Brain microvascular endothelial cell (primary cell): ENCODE data around the gene SLC12A5.

ENCODE experiments used
- DNase-seq: peaks from one replicate; pipeline ENCODE4 v3.0.0-alpha.2; 2020
- H3K27ac ChIP-seq: fragments of 250-450 bp; sonication (Bioruptor Pico); 2 replicates; pipeline ENCODE4 v1.5.1; 2020; ENCODE audit warnings: mild to moderate bottlenecking, moderate library complexity
- H3K27me3 ChIP-seq: fragments of 250-450 bp; sonication (Bioruptor Pico); replicated peaks from 2 replicates; pipeline ENCODE4 v1.5.1; 2020; ENCODE audit warnings: mild to moderate bottlenecking
- H3K36me3 ChIP-seq: fragments of 250-450 bp; sonication (Bioruptor Pico); replicated peaks from 2 replicates; pipeline ENCODE4 v1.5.1; 2020; ENCODE audit warnings: mild to moderate bottlenecking
- H3K4me3 ChIP-seq: 2 replicates; pipeline ENCODE4 v1.5.1; 2011; ENCODE audit warnings: low read depth, mild to moderate bottlenecking, control low read depth, low read length, moderate library complexity
- in situ Hi-C: cut with HindIII; loops from 2 replicates; pipeline ENCODE4 v1.10.0; 2017; ENCODE audit warnings: low sequenced_read_pairs, low pct_ligation_motif_present
- TF ChIP-seq, protein P1 (sequence below): IDR thresholded peaks from 2 replicates; pipeline ENCODE4 v1.5.1; 2011; ENCODE audit warnings: low read depth, mild to moderate bottlenecking, moderate library complexity, low read length, control low read depth, inconsistent platforms; ENCODE audit errors: missing control alignments

SLC12A5 gene

DNA sequence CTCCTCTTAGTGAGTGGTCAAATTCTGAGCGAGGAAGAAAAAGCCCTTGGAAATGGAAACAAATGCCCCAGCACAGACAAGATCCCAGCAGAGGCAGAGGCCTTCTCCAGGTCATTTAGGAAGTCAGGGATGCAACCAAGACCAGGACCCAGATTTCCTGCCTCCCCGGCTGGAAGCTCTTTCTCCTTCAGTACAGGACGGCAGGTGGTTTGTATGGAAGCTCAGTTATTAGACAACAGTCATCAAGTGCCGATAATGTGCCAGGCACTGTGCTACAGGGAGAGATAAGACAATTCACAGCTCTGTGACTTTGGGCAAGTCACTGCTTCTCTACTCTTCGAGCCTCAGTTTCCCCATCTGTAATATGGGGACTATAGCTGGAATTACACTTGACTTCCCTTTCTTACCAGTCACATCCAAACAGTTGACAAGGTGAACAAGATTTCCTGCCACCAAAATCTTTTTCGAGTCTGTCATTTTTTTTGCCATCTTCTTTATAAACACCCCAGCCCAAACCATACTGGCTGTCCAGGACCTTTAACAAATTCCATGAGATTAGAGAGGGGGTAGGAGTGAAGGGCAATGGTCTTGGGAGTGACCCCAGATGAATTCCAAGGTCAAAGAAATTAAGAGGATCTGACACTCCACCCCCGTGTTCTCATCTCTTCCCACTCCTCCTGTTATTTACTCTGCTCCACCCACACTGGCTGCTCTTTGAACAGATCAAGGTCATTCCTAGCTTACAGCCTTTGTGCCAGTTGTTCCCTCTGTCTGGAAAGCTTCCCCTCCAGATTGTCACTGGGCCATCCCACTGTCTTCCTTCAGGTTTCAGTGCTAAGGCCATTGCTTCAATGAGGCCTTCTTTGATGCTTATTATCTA, 14.3 kb upstream of the SLC12A5 start:
- no peaks in the 10 kb centered on the region for H3K36me3 ChIP-seq
- H3K27me3 ChIP-seq = peaks cover 28% of the 10 kb centered on the region
- DNase-seq = no peak
- no peak overlapping the region for H3K4me3 ChIP-seq
- in situ Hi-C loops = no loop called here
- no peak overlapping the region for H3K27ac ChIP-seq
- TF ChIP-seq, protein P1, sequence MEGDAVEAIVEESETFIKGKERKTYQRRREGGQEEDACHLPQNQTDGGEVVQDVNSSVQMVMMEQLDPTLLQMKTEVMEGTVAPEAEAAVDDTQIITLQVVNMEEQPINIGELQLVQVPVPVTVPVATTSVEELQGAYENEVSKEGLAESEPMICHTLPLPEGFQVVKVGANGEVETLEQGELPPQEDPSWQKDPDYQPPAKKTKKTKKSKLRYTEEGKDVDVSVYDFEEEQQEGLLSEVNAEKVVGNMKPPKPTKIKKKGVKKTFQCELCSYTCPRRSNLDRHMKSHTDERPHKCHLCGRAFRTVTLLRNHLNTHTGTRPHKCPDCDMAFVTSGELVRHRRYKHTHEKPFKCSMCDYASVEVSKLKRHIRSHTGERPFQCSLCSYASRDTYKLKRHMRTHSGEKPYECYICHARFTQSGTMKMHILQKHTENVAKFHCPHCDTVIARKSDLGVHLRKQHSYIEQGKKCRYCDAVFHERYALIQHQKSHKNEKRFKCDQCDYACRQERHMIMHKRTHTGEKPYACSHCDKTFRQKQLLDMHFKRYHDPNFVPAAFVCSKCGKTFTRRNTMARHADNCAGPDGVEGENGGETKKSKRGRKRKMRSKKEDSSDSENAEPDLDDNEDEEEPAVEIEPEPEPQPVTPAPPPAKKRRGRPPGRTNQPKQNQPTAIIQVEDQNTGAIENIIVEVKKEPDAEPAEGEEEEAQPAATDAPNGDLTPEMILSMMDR = no peak

DNA sequence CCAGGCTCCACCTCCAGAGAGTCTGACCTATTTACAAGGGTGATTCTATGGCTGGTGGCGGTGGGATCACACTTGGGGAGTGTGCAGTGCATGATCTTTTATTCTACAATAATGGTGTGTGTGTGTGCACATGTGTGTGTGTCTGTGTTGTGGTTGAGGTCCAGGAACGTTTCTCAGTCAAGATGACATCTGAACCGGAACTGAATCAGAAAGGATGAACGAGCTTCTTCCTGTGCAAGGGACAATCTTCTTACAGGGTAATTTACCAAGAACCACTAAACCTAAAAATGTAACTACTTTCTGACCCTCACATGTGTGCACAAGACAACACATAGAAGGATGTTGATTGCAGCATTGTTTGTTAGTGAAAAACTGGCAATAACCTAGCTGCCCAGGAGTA, 11.7 kb upstream of the SLC12A5 start:
- no peak for DNase-seq
- peaks cover 7% of the 10 kb centered on the region for H3K27me3 ChIP-seq
- in situ Hi-C loops = no loop called here
- no peaks in the 10 kb centered on the region for H3K36me3 ChIP-seq
- TF ChIP-seq, protein P1 = no peak
- no peak overlapping the region for H3K27ac ChIP-seq
- no peak overlapping the region for H3K4me3 ChIP-seq

DNA sequence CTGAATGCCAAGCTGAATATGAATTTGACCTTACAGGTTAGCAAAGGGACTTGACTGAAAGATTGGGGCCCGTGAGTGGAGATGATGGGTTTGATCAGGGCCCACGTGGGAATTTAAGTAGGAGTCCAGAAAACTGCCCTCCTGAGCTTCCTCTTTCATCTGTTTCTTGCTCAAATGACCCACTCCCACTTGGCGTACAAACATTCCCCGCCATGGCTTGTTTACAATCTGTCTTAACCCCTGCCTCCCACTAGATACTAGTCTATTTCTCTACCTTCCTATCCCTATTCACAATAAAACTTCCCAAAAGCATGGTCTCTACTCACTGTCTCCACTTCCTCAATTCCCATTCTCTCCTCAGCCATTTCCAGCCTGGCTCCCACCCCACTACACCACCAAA, 10.9 kb upstream of the SLC12A5 start:
- Histone ChIP-seq H3K27me3 (peaks cover 3% of the 10 kb centered on the region), H3K36me3 (no peaks in the 10 kb centered on the region), H3K27ac (no peak overlapping the region), H3K4me3 (no peak overlapping the region)
- TF ChIP-seq, protein P1 = no peak
- no peak for DNase-seq
- in situ Hi-C loops = no loop called here

DNA sequence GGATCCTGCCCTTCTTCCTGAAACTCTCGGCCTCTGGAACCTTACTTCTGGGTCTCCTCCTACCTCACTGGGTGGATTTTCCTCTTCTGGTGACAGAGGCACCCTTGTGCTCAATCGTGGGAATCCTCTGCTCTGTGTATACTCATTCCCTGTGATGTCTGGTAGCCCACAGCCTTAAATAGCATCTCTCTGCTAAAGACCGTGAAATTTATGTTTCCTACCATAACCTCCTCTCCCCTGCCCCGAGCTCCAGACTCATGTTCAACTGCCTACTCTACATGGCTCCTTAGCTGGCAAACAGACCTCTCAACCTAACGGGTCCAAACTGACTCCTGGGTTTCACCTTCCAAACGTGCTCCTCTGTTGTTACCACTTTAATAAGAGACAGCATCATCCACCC, 10.4 kb upstream of the SLC12A5 start:
- H3K27ac ChIP-seq = no peak overlapping the region
- TF ChIP-seq, protein P1 = no peak
- no peaks in the 10 kb centered on the region for H3K36me3 ChIP-seq
- in situ Hi-C loops = no loop called here
- no peak for DNase-seq
- peaks cover 5% of the 10 kb centered on the region for H3K27me3 ChIP-seq
- no peak overlapping the region for H3K4me3 ChIP-seq

DNA sequence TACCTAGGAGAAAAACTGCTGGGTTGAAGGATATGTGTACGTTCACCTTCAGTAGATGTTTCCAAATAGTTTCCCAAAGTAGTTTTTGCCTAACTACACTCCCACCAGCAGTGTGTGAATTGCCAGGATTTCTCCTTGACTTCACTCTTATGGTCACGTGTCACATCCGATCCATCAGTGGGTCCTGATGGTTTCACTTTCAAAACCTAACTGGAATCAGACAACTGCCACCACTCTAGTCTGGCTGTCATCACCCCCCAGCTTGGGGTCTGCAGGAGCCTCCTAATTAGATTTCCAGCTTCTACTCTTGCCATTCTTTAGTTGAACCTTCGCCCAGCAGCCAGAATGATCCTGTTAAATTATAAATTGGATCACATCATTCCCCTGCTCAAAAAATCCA, 8.5 kb upstream of the SLC12A5 start:
- no peaks in the 10 kb centered on the region for H3K36me3 ChIP-seq
- no peak overlapping the region for H3K4me3 ChIP-seq
- TF ChIP-seq, protein P1 = no peak
- no peak overlapping the region for H3K27ac ChIP-seq
- in situ Hi-C loops = no loop called here
- no peak for DNase-seq
- H3K27me3 ChIP-seq = peaks cover 9% of the 10 kb centered on the region
